IMR-90 (cell line): ENCODE measurements around the gene FBN1. TPM values are rescaled to one million over a fixed set of nuclear protein-coding genes. Genes with fewer than 3 reads are reported as not detected.

Experiments used
- ATAC-seq: fragments of 200-7000 bp; cut with Tn5 transposase; 2 replicates; pipeline ENCODE4 v1.9.1; 2020; ENCODE audit warnings: low read depth, mild to moderate bottlenecking, moderate library complexity
- Bru-seq: library from RNA; stranded (reverse); fragments of 400-500 nt; gene quantifications from one replicate; lab custom pipeline; 2021; lab: Mats Ljungman, UMichigan
- BruChase-seq, 2 experiments: library from RNA; stranded (reverse); fragments of 400-500 nt; gene quantifications; one replicate each; lab custom pipeline; 2021; lab: Mats Ljungman, UMichigan
- BruUV-seq: library from RNA; stranded (reverse); fragments of 400-500 nt; replicated peaks from 2 replicates; lab custom pipeline; 2021; lab: Mats Ljungman, UMichigan
- CTCF ChIA-PET: fragments of 300-600 bp; formaldehyde crosslinking; extraction: SDS; loops from one replicate; lab custom pipeline; 2021; ENCODE audit warnings: antibody characterized with exemption; lab: Yijun Ruan, JAX
- POLR2A ChIA-PET: fragments of 300-600 bp; sonication (Branson Sonifier 250); formaldehyde crosslinking; loops from one replicate; lab custom pipeline; 2022; ENCODE audit warnings: antibody characterized with exemption; ENCODE audit not compliant: unreplicated experiment; lab: Charles Lee
- DNase-seq: peaks from one replicate; pipeline ENCODE4 v3.0.0; 2013
- H2AFZ ChIP-seq: replicated peaks from 2 replicates; pipeline ENCODE3; 2013; ENCODE audit warnings: low read length, mild to moderate bottlenecking; ENCODE audit not compliant: poor library complexity
- H2AK5ac ChIP-seq: 2 replicates; pipeline ENCODE4 v1.6.1; 2013; ENCODE audit warnings: low read depth, low read length, inconsistent platforms
- H2AK9ac ChIP-seq: replicated peaks from 2 replicates; pipeline ENCODE3; 2013; ENCODE audit warnings: mild to moderate bottlenecking, low read depth, low read length, moderate library complexity; ENCODE audit not compliant: poor library complexity
- H2BK120ac ChIP-seq: 2 replicates; pipeline ENCODE4 v1.6.1; 2013; ENCODE audit warnings: low read depth, low read length, inconsistent platforms
- H2BK15ac ChIP-seq: 3 replicates; pipeline ENCODE4 v1.6.1; 2013; ENCODE audit warnings: low read depth, low read length, inconsistent platforms
- H2BK20ac ChIP-seq: 2 replicates; pipeline ENCODE4 v1.6.1; 2013; ENCODE audit warnings: low read depth, mild to moderate bottlenecking, inconsistent platforms, low read length, moderate library complexity
- H2BK5ac ChIP-seq: 2 replicates; pipeline ENCODE4 v1.6.1; 2013; ENCODE audit warnings: mild to moderate bottlenecking, low read depth, low read length, inconsistent platforms; ENCODE audit not compliant: poor library complexity, severe bottlenecking
- H3K14ac ChIP-seq: replicated peaks from 2 replicates; pipeline ENCODE4 v1.6.1; 2013; ENCODE audit warnings: low read depth, low read length, inconsistent platforms
- H3K18ac ChIP-seq: 2 replicates; pipeline ENCODE4 v1.6.1; 2013; ENCODE audit warnings: low read depth, low read length, control low read depth
- H3K23ac ChIP-seq: 2 replicates; pipeline ENCODE4 v1.6.1; 2013; ENCODE audit warnings: low read depth, low read length, inconsistent platforms
- H3K27ac ChIP-seq: 2 replicates; pipeline ENCODE4 v1.5.1; 2013; ENCODE audit warnings: mild to moderate bottlenecking, control low read depth, low read length; ENCODE audit not compliant: insufficient read depth
- H3K27me3 ChIP-seq: 2 replicates; pipeline ENCODE4 v1.6.1; 2013; ENCODE audit warnings: low read length; ENCODE audit not compliant: control insufficient read depth, insufficient read depth
- H3K36me3 ChIP-seq: 2 replicates; pipeline ENCODE4 v1.6.1; 2013; ENCODE audit warnings: low read length, mixed read lengths; ENCODE audit not compliant: control insufficient read depth, insufficient read depth
- H3K4ac ChIP-seq: 2 replicates; pipeline ENCODE4 v1.6.1; 2013; ENCODE audit warnings: low read depth, low read length, inconsistent platforms
- H3K4me1 ChIP-seq: 2 replicates; pipeline ENCODE4 v1.6.1; 2013; ENCODE audit warnings: low read length, mixed read lengths; ENCODE audit not compliant: control insufficient read depth, insufficient read depth
- H3K4me2 ChIP-seq: 2 replicates; pipeline ENCODE4 v1.6.1; 2013; ENCODE audit warnings: low read depth, mild to moderate bottlenecking, control low read depth, low read length, moderate library complexity
- H3K4me3 ChIP-seq: 2 replicates; pipeline ENCODE4 v1.5.1; 2013; ENCODE audit warnings: low read depth, mild to moderate bottlenecking, control low read depth, low read length, moderate library complexity; ENCODE audit not compliant: insufficient read depth
- H3K56ac ChIP-seq: 2 replicates; pipeline ENCODE4 v1.6.1; 2013; ENCODE audit warnings: low read length, inconsistent platforms; ENCODE audit not compliant: insufficient read depth; ENCODE audit errors: extremely low read depth
- H3K79me1 ChIP-seq, 2 experiments: 2 replicates each; pipeline ENCODE4 v1.6.1; 2013; ENCODE audit warnings: low read length in 2 of 2, inconsistent platforms in 1 of 2, low read depth in 1 of 2
- H3K9ac ChIP-seq: 2 replicates; pipeline ENCODE4 v1.6.1; 2013; ENCODE audit warnings: low read depth, low read length, control low read depth
- H3K9me1 ChIP-seq: 2 replicates; pipeline ENCODE4 v1.6.1; 2013; ENCODE audit warnings: low read length, inconsistent platforms; ENCODE audit not compliant: insufficient read depth
- H3K9me3 ChIP-seq: 2 replicates; pipeline ENCODE4 v1.6.1; 2013; ENCODE audit warnings: low read length; ENCODE audit not compliant: control insufficient read depth, insufficient read depth
- H4K20me1 ChIP-seq: 2 replicates; pipeline ENCODE4 v1.6.1; 2013; ENCODE audit warnings: low read length, inconsistent platforms; ENCODE audit not compliant: insufficient read depth
- H4K5ac ChIP-seq: 2 replicates; pipeline ENCODE4 v1.6.1; 2013; ENCODE audit warnings: mild to moderate bottlenecking, low read depth, low read length, control low read depth
- H4K8ac ChIP-seq, 2 experiments: 2 replicates each; pipeline ENCODE4 v1.6.1; 2013; ENCODE audit warnings: low read depth in 2 of 2, low read length in 2 of 2, control low read depth in 1 of 2, inconsistent platforms in 1 of 2
- H4K91ac ChIP-seq: 2 replicates; pipeline ENCODE4 v1.6.1; 2013; ENCODE audit warnings: low read depth, low read length, inconsistent platforms; ENCODE audit not compliant: insufficient read depth
- ELK1 ChIP-seq: fragments of 150-350 bp; IDR thresholded peaks from 2 replicates; pipeline ENCODE4 v1.6.1; 2016; ENCODE audit warnings: low read depth, mild to moderate bottlenecking, low read length, moderate library complexity, borderline replicate concordance
- MAZ ChIP-seq: IDR thresholded peaks from 2 replicates; pipeline ENCODE4 v1.6.1; 2012; ENCODE audit warnings: low read depth, mild to moderate bottlenecking, low read length, improper control_type of control experiment, moderate library complexity, borderline replicate concordance
- MXI1 ChIP-seq: IDR thresholded peaks from 2 replicates; pipeline ENCODE4 v1.6.1; 2012; ENCODE audit warnings: low read depth, mild to moderate bottlenecking, low read length, moderate library complexity, borderline replicate concordance
- POLR2A ChIP-seq: IDR thresholded peaks from 2 replicates; pipeline ENCODE4 v1.6.1; 2012; ENCODE audit warnings: mild to moderate bottlenecking, low read depth, low read length
- RAD21 ChIP-seq: IDR thresholded peaks from 2 replicates; pipeline ENCODE4 v1.6.1; 2012; ENCODE audit warnings: low read length, improper control_type of control experiment
- RCOR1 ChIP-seq: IDR thresholded peaks from 2 replicates; pipeline ENCODE4 v1.6.1; 2012; ENCODE audit warnings: mild to moderate bottlenecking, low read length, improper control_type of control experiment; ENCODE audit not compliant: insufficient replicate concordance
- RFX5 ChIP-seq: IDR thresholded peaks from 2 replicates; pipeline ENCODE4 v1.8.0; 2012; ENCODE audit warnings: low read depth, mild to moderate bottlenecking, low read length, moderate library complexity
- SMC3 ChIP-seq: fragments of 150-350 bp; IDR thresholded peaks from 2 replicates; pipeline ENCODE4 v1.6.1; 2016; ENCODE audit warnings: low read depth, mild to moderate bottlenecking, antibody characterized with exemption, low read length, moderate library complexity
- WGBS, 2 experiments: methylation state at CpG; one replicate each; pipeline versions ENCODE4 v1.1.5 to v1.1.7; 2013; ENCODE audit warnings: missing lambda C conversion rate in 2 of 2; ENCODE audit not compliant: insufficient read length in 1 of 2; ENCODE audit errors: extremely low coverage in 2 of 2; 5-methylcytosine and 5-hydroxymethylcytosine counted together
- dilution Hi-C: fragments of 300-500 bp; cut with HindIII; formaldehyde crosslinking; loops from one replicate; pipeline ENCODE4 v1.14.3; 2018; ENCODE audit warnings: low sequenced_read_pairs; ENCODE audit not compliant: unreplicated experiment
- in situ Hi-C: fragments of 300-500 bp; cut with MboI; formaldehyde crosslinking; loops from 3 replicates; pipeline ENCODE4 v1.14.3; 2019; ENCODE audit warnings: low sequenced_read_pairs, inconsistent platforms, mixed read lengths
- intact Hi-C: fragments of 100-400 bp; cut with micrococcal nuclease; formaldehyde crosslinking; loops from 2 replicates; pipeline ENCODE4 v1.10.0; 2022
- long read RNA-seq: library from polyadenylated mRNA; unstranded; transcript quantifications from one replicate; pipeline ENCODE4 v2.0.0, GENCODE V29; 2021; ENCODE audit not compliant: unreplicated experiment
- polyA plus RNA-seq, 3 experiments: library from polyadenylated mRNA; depleted of rRNA; stranded (reverse); fragments of >200 nt; gene quantifications; 2 replicates each; pipeline ENCODE4 v1.2.3, GENCODE V29; 2012; ENCODE audit warnings: low replicate concordance in 1 of 3
- total RNA-seq: library from RNA; depleted of rRNA; stranded (reverse); fragments of >200 nt; gene quantifications from 2 replicates; pipeline ENCODE4 v1.2.3, GENCODE V29; 2012; rRNA removed

Gene FBN1
- total RNA-seq = 283 and 326 TPM in 2 replicates
- polyA plus RNA-seq (2012; rRNA removed) = 130 and 134 TPM in 2 replicates
- polyA plus RNA-seq (2012; cell fraction: cytosol; rRNA removed) = 90.0 and 130 TPM in 2 replicates
- polyA plus RNA-seq (2012; cell fraction: nucleus; rRNA removed; ENCODE audit: low replicate concordance) = 150 and 261 TPM in 2 replicates
- percentile 96 among the genes with signal in this experiment for Bru-seq, nascent RNA
- BruChase-seq, experiment 1, labeled RNA remaining after a 6-hour chase = percentile 92 among the genes with signal in this experiment
- percentile 91 among the genes with signal in this experiment for BruChase-seq, experiment 2, labeled RNA remaining after a 2-hour chase
- long read RNA-seq, full-length matches to known transcripts = 5 of 123 reads
- long read RNA-seq, partial matches to known transcripts = 102 of 123 reads
- long read RNA-seq, other reads (novel, unspliced or antisense) = 16 of 123 reads

GRCh38 chr15:48645558-48646330, at the start of gene FBN1:
Gene FBN1, minus strand, starts transcription at chr15:48645709. Its CDS starts 940 bp downstream, at chr15:48644769.
- POLR2A ChIA-PET = no interaction called here
- peak within 1 kb of the TSS; percentile 89 for H3K27ac ChIP-seq
- no peaks in the 10 kb centered on the region for H3K27me3 ChIP-seq
- CTCF ChIA-PET = no interaction called here
- peak; percentile 96 for TF ChIP-seq POLR2A
- no peak for TF ChIP-seq RFX5
- no peak for TF ChIP-seq RCOR1
- peak; percentile 2; the same call in 1 of the 2 replicates for TF ChIP-seq RAD21
- TF ChIP-seq MXI1 = 0 out of 2 replicates have a peak, but pooled peaks have one; percentile 17
- TF ChIP-seq ELK1 = no peak
- no peak; the same call in none of the 2 replicates for TF ChIP-seq SMC3
- peak; percentile 83 for TF ChIP-seq MAZ
- peaks cover 23% of the 10 kb centered on the region for H4K20me1 ChIP-seq
- no TSS peak for BruUV-seq
- H4K8ac ChIP-seq = peak within 1 kb of the TSS; percentile 85 to 89
- H4K5ac ChIP-seq = peak within 1 kb of the TSS; percentile 67
- peak within 1 kb of the TSS; percentile 52 for H2BK20ac ChIP-seq
- DNase-seq (peak; percentile 90), ATAC-seq (peak; percentile 74)
- peaks cover 9 to 29% of the 10 kb centered on the region in 2 experiments; a peak in 3 of 4 replicates for H3K79me1 ChIP-seq
- H2AK9ac ChIP-seq = peak within 1 kb of the TSS; percentile 96
- H2AK5ac ChIP-seq = peak within 1 kb of the TSS; percentile 64
- H3K36me3 ChIP-seq = peaks cover 2% of the 10 kb centered on the region; the same call in 1 of the 2 replicates
- H4K91ac ChIP-seq = peak within 1 kb of the TSS; percentile 86
- H3K9ac ChIP-seq = peak within 1 kb of the TSS; percentile 86
- H3K4me2 ChIP-seq = peak within 1 kb of the TSS; percentile 99
- H3K4me3 ChIP-seq = peak within 1 kb of the TSS; percentile 90
- peak within 1 kb of the TSS; percentile 88 for H3K56ac ChIP-seq
- peak within 1 kb of the TSS; percentile 97 for H3K14ac ChIP-seq
- H3K4ac ChIP-seq = peak within 1 kb of the TSS; percentile 96
- H3K4me1 ChIP-seq = peaks cover 6% of the 10 kb centered on the region
- H3K9me1 ChIP-seq = no peaks in the 10 kb centered on the region
- peak within 1 kb of the TSS; percentile 87 for H2BK120ac ChIP-seq
- H2BK5ac ChIP-seq = peak within 1 kb of the TSS; percentile 83
- 1% methylated on average over 33 of the region's 66 CpGs; no CpG with 5 or more reads in 1 of the 2 experiments for WGBS, 2 experiments
- peak within 1 kb of the TSS; percentile 95 for H2AFZ ChIP-seq
- intact Hi-C loops = loop anchor here (1.0 to 10.0 kb wide), 4 partner anchors 156 to 1499 kb away; no protein-coding TSS in a partner anchor
- H3K9me3 ChIP-seq = no peaks in the 10 kb centered on the region
- in situ Hi-C loops = no loop called here
- H2BK15ac ChIP-seq = peak within 1 kb of the TSS; percentile 47; the same call in 1 of the 3 replicates
- H3K18ac ChIP-seq = peak within 1 kb of the TSS; percentile 77
- peak within 1 kb of the TSS; percentile 97 for H3K23ac ChIP-seq
- dilution Hi-C loops = no loop called here
